HUDEP-2 (cell line): Measurements from ENCODE around the gene ABCC8.
"Not testable (repeated sequence)": the region's sequence is repeated elsewhere in the genome, so short reads cannot be mapped to it uniquely, and the experiment has no call there.

Experiments
- DNase-seq, 76 experiments: peaks; one replicate each; lab custom pipeline; 2025; ENCODE audit not compliant: unreplicated experiment in 76 of 76; lab: John Stamatoyannopoulos, UW

ABCC8 gene

GRCh38 chr11:17434108-17434507 lies 42.5 kb downstream of the ABCC8 start:
- DNase-seq, result no peak

GRCh38 chr11:17432002-17432401 lies 44.6 kb downstream of the ABCC8 start:
- DNase-seq, result no peak

DNA sequence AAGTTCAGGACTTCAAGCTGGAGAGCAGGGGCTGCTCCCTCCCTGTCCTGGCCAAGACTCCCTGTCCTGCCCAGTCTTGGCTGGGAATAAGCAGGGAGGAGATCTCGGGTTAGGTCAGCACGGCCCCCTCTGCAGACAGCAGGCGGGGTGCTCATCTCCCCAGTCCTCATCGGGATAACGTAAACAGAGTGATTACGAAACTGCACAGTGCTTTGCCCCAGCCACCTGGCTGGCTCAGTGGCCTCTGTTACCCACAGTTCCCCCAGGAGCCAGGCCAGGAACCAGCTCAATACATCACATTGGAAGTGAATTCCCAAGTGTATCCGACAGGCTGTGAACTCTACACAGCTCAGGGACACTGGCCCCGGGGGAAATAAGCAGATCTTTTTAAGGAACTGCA lies 45.5 kb downstream of the ABCC8 start:
- no peak for DNase-seq

DNA sequence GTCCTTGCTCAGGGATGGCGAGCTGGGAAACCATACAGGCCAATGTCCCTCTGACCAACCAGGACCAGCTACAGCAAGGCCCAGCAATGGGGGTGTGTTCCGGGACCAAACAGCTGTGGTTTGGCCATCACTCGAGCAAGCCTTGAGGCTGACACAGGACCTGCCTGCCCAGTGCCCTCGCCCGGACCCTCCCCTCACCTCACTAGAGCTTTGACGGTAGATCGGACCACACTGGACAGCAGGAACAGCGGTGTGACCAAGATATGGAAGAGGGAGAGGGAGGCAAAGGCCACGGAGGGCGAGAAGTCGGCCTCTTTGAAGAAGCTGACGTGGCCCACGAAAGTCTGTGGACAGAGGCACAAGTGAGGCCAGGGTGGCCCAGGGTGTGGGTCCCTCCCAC lies 46.0 kb downstream of the ABCC8 start:
- DNase-seq, result no peak

DNA sequence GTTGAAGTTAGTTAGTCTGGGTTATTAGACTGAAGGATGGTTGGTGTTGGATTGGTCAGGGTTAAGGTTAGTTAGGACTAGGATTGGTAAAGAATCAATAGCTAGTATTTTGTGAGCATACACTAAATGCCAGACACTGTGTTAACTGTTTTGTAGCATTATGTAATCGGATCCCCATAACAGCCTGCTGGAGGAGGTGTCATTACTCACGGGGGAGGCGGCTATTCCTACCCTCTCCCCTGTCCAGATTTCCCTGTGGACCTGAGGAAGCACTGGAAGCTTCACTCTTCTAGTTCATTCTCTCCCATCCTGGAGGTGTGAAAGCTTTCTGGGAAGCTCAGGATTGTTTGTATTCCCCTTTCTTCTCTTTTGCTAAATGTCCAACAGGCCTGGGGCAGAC lies 47.7 kb downstream of the ABCC8 start:
- DNase-seq, result no peak

- no peak for DNase-seq
These were observed 48.4 kb downstream of the ABCC8 start for GRCh38 chr11:17428261-17428660.

DNA sequence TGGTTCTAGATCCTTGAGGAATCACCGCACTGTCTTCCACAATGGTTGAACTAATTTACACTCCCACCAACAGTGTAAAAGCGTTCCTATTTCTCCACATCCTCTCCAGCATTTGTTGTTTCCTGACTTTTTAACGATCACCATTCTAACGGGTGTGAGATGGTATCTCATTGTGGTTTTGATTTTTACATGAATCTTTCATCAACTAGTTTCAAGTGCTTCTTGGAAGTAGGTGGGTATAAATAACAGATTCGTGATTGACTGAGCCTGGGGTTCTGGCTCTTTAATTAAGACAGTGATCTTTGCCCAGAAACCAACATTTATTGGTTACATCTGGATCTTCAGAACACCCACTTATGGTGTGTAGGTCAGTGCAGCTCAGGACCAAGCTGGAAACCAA lies 50.4 kb downstream of the ABCC8 start:
- DNase-seq, result not testable (repeated sequence)

DNA sequence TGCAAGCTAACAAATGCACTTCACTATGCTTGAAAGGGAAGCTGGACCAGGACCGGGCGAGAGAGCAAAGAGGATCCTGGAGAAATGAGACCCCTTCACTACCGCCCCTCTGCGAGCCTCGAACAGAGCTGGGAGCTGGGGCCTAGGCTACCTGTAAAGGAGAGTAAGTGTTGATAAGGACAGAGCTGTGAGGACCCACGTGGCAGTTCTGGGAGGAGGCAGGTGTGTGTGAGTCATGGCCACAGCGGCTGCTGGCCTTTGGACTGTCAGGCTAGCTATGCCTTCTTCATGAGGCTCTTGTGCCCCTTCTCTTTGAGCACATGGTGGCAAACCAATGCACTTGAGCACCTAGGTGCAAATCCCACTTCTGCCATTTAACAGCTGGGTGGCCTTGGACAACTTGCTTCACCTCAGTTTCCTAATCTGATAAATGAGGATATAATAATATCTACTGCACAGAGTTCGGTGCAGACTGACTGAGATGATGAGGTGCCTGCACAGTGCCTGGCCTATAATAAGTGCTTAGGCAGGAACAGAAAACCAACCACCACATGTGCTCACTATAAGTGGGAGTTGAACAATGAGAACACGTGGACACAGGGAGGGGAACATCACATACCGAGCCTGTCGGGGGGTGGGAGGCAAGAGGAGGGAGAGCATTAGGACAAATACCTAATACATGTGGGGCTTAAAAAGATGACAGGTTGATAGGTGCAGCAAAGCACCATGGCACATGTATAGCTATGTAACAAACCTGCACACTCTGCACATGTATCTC lies 52.9 kb downstream of the ABCC8 start:
- no peak for DNase-seq

GRCh38 chr11:17421781-17422180 lies 54.9 kb downstream of the ABCC8 start:
- DNase-seq, result no peak

- no peak for DNase-seq
These were observed 58.1 kb downstream of the ABCC8 start for GRCh38 chr11:17418444-17419081.

- no peak for DNase-seq
These were observed 60.2 kb downstream of the ABCC8 start for GRCh38 chr11:17416492-17416891.

DNA sequence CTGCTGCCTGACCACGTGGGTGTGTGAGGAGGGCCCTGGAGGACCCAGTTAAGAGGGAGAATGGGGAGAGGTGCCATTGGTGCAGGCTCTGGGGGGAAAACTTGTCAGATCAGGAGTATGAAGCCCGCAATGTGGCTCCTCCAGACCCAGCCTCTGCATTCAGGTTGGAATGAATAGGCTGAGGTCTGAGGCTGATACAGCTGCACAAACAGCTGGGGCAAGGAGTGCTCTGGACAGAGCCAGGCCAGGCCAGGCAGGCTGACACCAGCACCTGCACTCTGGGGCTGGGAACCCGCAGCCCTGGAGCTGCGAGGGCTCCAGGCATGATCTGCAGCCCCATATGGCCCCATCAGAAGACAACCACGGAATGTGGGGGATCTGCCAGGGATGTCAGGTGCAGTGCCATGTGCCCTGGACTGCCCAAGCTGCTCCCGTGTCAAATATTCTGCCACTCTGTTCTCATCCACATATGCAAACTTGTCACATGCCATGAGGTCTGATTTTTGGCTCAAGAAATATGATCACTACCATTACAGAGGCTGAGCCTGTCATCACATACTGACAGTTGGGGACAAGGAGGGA lies 61.0 kb downstream of the ABCC8 start:
- DNase-seq, result no peak

GRCh38 chr11:17414992-17415391 lies 61.7 kb downstream of the ABCC8 start:
- DNase-seq, result no peak

DNA sequence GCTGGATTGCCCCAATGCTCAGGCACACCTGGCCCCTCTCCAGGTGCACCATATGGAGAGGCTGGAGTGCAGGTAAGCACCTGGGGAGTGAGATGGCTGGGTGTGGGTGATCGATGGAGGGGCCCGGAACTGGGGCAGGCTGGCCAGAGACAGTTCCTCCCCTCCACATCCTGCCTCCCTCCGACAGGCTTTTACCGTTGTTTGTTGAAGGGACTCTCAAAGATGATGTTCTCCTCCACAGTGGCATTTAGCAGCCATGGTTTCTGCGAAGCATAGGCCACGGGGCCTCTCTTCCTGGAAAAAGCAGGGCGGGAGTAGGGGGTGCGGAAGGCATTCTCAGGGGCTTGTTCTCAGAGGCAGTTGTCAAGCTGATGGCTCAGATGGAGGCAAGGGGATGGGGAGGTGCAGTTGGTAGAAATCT lies 62.3 kb downstream of the ABCC8 start:
- DNase-seq, result no peak

GRCh38 chr11:17413414-17414316 lies 63.0 kb downstream of the ABCC8 start:
- DNase-seq, result no peak

GRCh38 chr11:17412488-17413180 lies 64.0 kb downstream of the ABCC8 start:
- DNase-seq, result no peak

DNA sequence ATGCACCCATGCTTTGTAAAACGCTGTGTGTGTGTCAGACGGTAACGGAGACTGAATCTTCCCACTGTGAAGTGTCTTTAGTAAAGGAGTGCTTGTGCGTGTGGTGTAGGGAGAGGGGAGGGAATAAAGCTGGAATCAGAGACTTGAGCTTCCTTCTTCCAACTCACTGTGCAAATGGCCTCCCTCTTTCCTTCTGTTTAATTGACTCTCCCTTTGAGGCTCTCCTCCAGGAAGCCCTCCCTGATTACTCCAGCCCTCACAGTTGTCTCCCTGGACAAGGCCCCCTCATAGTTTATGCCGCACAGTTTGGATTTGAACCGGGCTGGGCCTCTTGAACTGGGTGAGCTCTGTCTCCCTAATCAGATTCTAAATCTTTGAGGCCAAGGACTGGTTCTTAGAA lies 65.2 kb downstream of the ABCC8 start:
- DNase-seq, result no peak

DNA sequence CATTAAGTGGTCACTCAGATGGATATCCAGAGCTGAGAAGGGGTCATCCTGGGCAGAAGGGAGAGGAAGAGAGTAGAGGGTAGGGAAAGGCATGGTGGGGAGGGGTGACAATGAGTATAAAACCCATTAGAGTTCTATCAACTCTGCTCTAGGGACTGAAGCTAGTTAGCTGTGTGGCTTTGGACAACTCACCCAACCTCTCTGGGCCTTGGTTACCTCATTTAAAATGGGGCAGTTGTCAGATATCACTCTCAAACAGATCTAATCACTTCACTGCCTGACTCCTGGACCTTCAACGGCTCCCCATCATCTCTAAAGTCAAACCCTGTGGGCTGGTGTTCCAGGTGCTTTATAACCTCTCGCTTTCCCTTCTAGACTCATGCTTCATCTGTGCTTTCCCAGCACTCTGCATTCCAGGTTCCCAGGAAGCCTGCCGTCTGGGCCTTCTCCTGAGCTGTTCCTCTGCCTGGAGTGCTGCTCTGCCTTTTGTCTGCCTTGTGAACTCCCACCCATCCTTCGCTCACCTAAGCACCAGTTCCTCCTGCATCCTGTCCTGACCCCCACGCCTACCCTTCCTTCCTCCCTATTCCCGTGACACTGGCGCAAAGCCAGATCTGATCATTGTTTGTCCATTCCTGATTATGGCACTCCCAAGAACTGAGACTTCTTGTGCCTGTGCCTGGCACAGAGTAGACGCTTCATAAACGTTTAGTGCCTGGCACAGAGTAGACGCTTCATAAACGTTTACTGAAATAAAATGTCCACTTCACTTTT lies 65.9 kb downstream of the ABCC8 start:
- no peak for DNase-seq

DNA sequence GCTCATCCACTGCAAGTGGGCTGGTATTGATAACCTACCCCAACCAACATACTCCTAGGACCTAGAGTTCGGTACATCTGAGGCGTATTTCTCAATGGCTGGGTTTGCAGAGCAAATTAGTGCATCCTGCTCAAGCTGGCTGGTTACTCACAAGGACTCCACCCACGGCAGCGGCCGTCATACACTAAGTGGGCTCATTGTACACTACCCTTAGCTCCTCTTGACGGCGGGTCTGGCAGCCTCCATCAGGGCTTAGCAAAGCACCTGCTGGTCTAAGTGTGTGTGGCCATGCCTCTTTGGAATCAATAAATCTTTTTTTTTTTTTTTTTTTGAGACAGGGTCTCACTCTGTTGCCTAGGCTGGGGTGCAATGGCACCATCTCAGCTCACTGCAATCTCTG lies 68.0 kb downstream of the ABCC8 start:
- DNase-seq, result no peak

- no peak for DNase-seq
These were observed 68.6 kb downstream of the ABCC8 start for GRCh38 chr11:17408026-17408425.
